Measurements from ENCODE around the gene OR2T27.
A peak's percentile ranks its signal among the peaks of the same experiment; 100 is the strongest.
"Not testable (repeated sequence)": the region's sequence is repeated elsewhere in the genome, so short reads cannot be mapped to it uniquely, and the experiment has no call there.

The OR2T27 gene

DNA sequence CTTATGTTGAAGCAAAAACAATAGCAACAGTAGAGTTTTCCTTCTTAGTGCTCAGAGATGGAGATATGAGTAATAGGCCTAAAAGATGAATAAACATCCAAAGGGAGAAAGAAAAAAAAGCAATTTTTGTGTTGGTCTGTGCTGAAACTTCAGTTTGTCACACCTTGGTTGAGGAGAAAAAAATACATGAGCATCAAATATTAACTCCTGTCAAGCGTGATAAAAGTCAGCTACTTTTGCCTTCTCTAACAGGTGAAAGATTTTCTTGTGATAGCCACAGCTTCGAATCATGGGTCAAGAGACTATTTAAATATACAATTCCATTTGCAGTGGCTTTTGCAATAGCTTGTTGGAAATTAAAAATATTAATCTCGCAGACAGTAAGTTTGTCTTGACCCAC is 14.4 kb downstream of the OR2T27 start:
- not testable (repeated sequence) for DNase-seq (ENCODE audit: low read depth)

DNA sequence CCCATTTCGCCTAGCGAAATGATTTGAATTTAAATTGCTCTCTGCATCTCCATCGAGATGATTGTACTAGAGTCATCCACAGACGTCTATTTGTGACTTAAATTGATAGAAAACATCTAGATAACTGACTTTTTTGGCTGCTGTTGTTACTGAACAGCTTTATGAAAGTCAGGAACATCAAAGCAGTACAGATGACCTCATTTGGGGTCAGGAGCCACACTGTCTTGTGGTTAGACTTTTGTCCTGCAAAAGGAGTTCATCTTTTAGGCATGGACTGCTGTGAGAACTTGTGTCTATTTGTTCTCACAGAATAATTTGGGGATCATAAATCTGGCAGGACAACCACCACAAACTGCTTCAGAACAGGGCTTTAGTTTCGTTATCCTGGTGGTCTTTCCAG is 15.7 kb downstream of the OR2T27 start:
- DNase-seq (ENCODE audit: low read depth), result not testable (repeated sequence)

DNA sequence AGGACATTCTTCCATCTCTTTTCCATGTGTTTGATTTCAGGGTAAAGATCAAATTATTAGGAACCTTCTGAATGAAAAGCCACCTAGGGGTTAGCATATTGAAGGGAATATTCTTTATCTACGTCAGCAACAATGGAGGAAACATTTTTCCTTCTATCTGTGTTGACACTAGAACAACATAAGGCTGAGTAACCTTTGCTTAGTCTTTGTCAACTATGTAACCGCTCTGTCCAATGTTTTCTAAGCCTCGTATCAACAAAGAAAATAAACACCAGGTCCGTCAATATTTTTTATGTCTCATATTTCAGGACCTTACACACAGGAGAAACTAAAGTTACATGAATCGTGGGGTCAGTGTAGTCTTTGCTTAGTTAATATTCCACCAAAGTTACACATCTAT is 18.7 kb downstream of the OR2T27 start:
- not testable (repeated sequence) for DNase-seq (ENCODE audit: low read depth)

DNA sequence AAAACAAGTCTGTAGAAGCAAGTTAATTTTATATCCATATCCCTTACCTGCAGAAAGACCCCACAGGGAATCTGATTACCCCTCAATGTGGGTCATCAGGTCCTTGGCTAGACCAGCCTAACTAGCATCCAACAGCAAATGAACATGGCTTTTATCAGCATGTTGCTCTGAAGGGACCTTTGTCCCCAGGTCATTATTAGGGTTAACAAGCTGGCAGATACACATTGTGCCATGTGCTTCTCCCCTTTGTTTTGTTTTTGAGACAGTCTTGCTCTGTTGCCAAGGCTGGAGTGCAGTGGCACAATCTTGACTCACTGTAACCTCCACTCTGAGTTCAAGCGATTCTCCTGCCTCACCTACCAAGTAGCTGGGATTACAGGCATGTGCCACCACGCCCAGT is 20.3 kb downstream of the OR2T27 start, which contains the start of gene OR2T11:
Gene OR2T11, minus strand, starts transcription at position 101 of the 400 bp plus-strand sequence. CDS start 7,963 bp downstream, outside the sequence.
- DNase-seq (ENCODE audit: low read depth), result not testable (repeated sequence)

DNA sequence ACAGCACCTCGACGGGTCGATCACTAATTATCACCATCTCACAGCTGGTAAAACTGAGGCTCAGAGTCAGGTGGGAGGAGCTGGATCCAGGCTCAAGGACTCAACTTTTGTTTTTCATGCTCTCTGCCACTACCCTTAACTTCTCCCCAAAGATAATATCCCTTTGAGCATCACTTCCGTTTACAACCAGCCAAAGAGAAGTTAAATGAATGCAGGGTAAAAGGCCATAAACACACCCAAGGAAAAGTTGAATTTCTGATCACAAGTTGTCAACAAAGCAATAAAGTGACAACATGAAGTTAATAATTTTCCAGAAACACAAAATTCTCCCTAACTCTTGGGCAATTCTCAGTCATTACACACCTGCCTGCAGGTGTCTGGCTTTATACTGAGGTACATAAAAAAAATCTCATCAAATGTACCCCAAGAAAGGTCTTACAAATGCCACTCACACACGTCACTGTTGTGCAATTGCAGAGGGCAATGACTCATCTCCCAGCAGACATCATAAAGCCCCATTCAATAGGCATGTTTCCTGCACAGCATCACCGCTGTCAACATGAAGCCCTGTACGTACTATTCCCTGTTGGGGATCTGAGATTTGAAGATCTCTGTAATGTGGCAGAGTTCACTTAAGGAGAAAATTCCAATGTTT is 23.8 kb downstream of the OR2T27 start:
- no peak for DNase-seq (ENCODE audit: low read depth)

DNA sequence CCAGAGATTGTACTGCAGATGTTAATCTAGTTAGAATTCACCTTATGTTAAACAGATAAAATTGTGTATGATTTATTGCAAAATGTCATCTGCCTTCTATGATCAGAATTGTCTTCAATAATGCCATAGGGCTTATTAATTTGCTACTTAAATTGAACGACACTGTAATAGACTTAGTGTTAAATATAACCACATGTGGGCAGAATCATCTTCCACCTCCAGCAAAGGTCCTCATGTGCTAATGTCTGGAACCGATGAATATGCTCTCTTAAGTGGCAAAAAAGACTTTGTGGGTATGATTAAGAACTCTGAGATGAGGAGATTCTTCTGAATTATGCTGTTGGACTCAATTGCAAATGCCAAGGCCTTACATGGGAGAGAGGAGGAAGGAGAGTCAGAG is 24.8 kb downstream of the OR2T27 start:
- DNase-seq (ENCODE audit: low read depth), result no peak

DNA sequence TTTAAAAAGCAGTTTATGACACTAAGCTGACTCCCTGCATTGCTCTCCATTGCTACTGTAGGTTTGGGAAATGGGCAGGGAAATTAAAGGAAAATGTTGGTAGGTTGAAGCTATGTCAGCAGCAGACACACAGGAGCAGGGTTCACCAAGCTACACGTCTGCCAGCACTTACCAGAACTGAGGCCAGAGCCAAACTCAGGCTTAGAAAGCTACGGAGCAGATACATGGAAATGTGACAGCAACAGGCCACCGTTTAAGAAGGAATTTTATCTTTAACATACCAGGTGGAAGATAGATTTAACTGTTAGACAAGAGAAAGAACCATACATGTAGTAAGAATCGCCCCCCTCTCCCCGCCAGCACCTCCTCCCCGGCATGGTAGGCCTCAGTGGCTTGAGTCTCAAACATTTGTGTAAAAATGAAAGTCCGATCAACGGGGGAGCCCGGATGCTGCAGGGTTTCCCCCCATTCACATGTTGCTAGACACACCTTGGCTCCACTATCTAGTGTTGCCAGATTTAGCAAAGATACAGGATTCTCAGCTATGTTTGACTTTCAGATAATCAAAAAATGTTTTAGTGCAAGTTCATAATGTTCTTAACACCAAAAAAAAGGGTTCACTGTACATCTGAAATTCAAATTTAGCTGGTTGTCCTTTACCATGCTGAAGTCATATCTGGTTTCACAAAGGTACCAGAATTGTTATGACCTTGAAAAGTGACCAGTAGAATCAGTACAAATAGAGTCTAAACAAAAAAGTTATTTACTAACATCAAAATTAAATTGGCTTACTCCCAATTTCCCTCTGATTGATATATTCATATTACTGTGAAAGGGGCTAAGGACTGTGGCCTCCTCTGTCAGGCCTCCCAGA is 27.1 kb downstream of the OR2T27 start:
- no peak for DNase-seq (ENCODE audit: low read depth)

DNA sequence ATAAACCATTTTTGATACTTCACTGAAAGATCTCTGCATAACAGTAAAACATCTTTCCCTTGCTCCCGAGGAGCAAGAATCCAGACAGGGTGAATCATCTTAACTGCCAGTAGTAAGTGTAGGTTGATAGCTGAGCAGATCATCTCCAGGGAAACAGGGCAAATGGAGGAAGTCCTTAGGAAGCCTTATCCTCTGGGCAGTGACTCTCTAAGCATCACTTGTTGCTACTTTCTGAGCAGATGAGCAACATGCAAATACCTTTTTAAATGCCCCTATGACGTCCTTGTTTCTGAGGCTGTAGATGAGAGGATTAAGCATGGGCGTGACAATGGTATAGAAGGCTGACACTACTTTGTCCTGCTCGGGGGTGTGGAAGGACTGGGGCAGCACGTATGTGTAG is 29.4 kb downstream of the OR2T27 start:
- no peak for DNase-seq (ENCODE audit: low read depth)

DNA sequence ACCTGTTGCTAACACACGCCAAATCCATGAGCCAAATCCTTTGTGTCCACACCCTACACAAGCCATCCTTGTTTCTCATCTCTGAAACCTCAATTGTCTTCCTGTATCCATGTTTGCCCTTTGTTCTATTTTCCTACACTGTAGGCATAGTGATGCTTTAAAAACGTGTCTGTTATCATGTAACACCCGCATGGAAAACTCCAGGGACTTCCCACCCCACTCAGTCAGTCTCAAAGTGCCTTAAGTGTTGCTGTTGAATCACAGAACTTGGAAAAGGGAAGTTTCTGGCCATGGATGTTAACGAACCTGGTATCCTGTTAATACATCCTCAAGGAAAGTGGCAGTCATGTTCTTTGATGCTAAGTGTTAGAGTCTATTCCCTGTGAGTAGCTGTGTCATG is 30.2 kb downstream of the OR2T27 start:
- DNase-seq (ENCODE audit: low read depth), result no peak

DNA sequence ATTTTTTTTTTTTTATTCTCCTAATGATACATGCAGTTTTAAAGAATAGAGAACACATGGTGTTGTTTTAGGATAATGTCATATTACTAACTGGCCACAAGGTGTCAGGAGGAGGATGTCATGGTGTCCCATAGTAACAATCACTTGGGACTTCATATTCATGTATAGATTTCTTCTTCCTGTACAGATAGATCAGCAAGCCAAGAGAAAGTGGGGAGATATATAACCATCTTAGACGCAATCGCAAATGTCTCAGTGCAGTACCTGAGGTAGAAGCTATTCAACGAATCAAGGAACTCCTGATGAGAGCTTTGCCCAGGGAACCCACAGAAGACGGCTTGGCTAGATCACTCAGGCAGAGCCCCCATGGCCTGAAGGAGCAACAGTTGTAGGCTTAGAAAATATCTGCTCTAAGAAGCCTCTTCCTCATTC is 32.7 kb downstream of the OR2T27 start:
- DNase-seq (ENCODE audit: low read depth), result peak; percentile 9

DNA sequence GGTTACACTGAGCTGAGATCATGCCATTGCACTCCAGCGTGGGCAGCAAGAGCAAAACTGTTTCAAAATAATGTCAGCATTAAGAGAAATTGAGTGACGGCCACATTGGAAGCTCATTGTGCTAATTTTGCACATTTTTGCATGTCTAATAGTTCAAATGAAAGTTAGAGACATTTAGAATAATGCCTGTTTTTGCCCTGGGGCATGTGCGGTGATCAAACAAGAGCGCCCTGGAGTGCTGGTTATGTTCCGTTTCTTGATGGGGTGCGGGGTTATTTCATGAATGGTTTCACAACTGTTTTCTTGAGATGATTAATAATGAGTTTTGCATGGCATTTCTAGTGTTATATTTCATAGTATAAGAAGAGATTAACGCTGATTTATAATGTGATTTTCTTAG is 33.6 kb downstream of the OR2T27 start:
- no peak for DNase-seq (ENCODE audit: low read depth)

DNA sequence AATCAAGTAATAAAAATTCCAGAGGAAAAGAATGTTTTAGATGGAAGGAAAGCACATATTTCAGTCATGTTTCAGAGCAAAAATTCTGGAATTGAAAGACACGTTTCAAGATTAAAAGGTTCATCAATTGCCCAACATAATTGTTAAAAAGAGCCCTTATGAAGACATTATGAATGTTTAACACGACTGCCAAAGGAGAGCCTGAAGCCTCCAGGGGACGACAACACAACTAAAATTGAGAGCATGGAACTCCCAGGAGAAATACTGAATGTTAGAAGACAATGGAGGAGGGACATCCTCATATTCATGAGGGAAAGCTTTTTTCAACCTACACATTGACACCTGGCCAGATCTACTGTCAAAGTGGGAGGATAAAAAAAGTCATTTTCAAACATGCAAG is 36.5 kb downstream of the OR2T27 start:
- DNase-seq (ENCODE audit: low read depth), result peak; percentile 35

DNA sequence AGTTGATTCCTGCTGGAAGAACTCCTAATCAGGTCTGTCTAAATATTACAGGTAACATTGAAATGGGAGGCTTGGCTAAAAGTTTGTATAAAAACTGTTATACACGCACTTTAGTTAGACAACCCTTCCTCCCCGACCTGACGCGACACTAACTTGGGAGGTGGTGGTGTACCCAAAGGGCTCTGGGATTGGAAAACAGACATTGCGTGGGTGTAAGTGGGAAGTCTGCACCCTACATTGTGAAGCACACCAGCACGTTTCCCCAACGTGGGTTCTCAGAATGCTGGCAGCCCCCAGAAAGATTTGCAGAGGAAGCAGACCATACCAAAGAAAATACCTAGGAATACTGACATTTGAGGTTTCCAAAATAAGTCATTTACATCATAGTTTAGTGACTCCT is 37.2 kb downstream of the OR2T27 start:
- no peak for DNase-seq (ENCODE audit: low read depth)

DNA sequence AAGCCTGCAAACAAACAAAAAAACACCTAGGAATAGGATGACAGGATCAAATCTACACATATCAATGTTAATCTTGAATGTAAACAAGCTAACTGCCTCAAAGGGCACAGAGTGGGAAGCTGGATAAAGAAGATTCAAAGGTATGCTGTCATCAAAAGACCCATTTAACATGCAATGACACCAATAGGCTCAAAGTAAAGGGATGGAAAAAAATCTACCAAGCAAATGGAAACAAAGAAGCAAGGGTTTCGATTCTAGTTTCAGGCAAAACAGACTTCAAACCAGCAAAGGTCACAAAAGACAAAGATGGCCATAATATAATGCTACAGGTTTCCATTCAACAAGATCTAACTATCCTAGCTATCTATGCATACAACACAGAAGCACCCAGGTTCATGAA is 41.6 kb downstream of the OR2T27 start:
- no peak for DNase-seq (ENCODE audit: low read depth)

DNA sequence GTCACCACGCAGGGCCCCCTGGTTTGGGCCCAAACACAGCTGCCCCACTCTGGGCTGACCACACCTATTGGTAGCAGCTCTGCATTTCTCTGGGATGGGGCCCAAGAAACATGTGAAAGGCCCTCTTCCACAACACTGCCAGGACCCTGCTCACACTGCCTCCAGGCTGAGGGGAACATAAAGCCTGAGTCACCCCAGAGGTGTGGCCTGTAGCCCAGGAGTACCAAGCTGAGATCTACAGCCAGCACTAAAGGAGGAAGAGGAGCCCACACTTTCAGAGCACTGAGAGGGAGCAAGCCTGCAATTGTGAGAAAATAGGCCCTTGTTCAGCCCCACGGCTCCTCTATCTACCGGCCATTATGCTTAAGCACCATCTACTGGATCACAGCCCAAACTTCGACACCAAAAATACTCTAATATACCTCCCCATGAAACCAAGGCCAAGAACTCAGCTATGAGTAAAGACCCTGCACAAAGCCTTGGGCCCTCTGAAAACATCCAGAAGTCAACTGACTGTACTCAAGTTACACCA is 43.4 kb downstream of the OR2T27 start:
- DNase-seq (ENCODE audit: low read depth), result no peak

DNA sequence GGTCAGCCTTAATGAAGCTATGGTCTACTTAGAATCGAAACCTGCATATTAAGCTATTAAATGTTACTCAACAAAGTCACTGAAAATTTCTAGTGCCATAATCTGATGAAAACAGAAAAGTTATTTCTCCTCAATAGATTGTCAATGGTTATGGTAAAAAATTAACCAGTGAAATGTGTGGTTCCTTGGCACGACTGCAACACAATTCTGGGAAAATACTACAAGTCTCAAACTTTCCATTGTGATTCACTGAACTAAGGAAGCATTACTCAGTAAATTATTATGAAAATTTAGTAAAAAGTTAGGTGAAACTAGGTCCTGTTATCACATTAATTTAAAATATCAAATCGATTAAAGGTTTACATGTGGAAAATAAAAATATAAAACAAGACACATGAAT is 45.0 kb downstream of the OR2T27 start:
- no peak for DNase-seq (ENCODE audit: low read depth)

Measured in GM04504 (cell line).